ENCODE measurements around the gene RBP7.

The RBP7 gene

DNA sequence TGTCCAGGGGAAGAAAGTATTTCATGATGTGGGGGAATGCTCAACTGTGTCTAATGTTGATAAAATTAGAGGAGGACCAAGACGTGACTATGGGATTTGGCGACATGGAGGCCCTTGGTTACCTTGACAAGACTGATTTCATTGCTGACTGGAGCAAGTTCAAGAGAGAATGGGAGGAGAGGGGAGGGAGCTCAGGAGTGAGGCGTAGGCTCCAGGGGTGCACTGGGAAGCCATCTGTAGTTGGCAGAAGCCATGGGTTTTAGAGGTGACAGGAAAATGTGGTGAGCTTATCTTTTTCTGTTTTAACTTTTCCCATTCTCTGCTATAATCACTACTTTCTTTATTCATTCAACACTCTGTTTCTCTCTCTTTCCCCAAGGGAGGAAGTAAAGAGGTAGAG is 51.6 kb downstream of the RBP7 start:
- H3K4me3 ChIP-seq (ENCODE audit: low read depth, low read length) = no peak overlapping the region
- TF ChIP-seq, protein P1, sequence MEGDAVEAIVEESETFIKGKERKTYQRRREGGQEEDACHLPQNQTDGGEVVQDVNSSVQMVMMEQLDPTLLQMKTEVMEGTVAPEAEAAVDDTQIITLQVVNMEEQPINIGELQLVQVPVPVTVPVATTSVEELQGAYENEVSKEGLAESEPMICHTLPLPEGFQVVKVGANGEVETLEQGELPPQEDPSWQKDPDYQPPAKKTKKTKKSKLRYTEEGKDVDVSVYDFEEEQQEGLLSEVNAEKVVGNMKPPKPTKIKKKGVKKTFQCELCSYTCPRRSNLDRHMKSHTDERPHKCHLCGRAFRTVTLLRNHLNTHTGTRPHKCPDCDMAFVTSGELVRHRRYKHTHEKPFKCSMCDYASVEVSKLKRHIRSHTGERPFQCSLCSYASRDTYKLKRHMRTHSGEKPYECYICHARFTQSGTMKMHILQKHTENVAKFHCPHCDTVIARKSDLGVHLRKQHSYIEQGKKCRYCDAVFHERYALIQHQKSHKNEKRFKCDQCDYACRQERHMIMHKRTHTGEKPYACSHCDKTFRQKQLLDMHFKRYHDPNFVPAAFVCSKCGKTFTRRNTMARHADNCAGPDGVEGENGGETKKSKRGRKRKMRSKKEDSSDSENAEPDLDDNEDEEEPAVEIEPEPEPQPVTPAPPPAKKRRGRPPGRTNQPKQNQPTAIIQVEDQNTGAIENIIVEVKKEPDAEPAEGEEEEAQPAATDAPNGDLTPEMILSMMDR (IDR thresholded peaks at IDR 0.05; ENCODE audit: control insufficient read depth, extremely low read depth, insufficient read depth) = no peak
- DNase-seq (ENCODE audit: low read depth) = no peak

DNA sequence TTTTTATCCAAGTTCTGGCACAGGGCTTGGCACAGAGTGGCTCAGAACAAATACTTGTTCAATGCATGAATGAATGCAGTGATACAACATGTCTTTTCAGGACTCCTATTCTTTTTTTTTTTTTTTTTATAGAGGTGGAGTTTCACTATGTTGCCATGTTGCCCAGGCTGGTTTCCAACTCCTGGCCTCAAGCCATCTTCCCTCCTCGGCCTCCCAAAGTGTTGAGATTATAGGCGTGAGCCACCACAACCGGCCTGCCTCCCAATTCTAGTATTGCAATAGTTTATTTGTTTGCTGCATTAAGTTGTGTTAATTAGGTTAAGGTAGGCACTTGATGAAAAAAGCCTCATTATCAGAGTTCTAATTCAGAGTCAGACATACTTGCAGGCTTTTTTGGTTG is 53.6 kb downstream of the RBP7 start:
- no peak for DNase-seq (ENCODE audit: low read depth)
- TF ChIP-seq, protein P1 (IDR thresholded peaks at IDR 0.05; ENCODE audit: control insufficient read depth, extremely low read depth, insufficient read depth) = no peak
- H3K4me3 ChIP-seq (ENCODE audit: low read depth, low read length) = no peak overlapping the region

DNA sequence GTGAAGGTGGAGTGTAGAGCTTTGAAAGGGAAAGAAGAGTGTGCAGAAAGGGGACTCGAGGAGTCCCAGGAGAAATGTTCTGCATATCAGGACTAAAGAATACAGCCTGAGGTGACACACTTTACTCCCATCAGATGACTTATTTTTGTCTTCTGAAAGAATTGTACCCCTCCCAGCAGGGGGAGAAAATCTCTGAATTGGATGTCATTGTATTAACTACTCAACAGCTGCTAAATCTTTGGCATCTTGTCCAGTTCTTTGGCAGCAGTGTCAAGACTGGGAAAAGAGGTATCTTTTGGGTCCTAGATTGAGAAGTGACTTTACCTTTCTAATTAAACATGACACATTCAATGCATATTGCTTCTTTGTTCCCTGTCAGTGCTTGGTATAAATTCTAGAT is 54.6 kb downstream of the RBP7 start:
- TF ChIP-seq, protein P1 (IDR thresholded peaks at IDR 0.05; ENCODE audit: control insufficient read depth, extremely low read depth, insufficient read depth) = no peak
- DNase-seq (ENCODE audit: low read depth) = no peak
- no peak overlapping the region for H3K4me3 ChIP-seq (ENCODE audit: low read depth, low read length)

DNA sequence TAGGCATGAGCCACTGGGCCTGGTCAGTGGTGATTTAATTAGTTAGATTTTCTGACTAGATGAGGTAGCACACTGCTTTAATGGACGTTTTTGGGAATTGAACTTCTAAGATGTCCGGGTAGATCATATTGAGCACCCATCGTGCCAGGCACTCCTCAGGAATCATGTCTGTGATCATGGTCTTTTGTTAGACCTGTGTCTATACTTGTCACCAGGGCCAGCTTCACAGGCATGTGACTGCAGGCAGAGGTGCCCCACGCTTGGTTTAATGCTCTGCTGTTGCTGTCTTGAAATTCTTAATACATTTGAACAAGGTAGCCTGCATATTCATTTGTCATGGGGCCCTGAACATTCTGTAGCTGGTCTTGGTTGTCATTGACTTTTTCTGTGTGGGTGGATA is 55.3 kb downstream of the RBP7 start:
- TF ChIP-seq, protein P1 (IDR thresholded peaks at IDR 0.05; ENCODE audit: control insufficient read depth, extremely low read depth, insufficient read depth) = no peak
- no peak overlapping the region for H3K4me3 ChIP-seq (ENCODE audit: low read depth, low read length)
- no peak for DNase-seq (ENCODE audit: low read depth)

DNA sequence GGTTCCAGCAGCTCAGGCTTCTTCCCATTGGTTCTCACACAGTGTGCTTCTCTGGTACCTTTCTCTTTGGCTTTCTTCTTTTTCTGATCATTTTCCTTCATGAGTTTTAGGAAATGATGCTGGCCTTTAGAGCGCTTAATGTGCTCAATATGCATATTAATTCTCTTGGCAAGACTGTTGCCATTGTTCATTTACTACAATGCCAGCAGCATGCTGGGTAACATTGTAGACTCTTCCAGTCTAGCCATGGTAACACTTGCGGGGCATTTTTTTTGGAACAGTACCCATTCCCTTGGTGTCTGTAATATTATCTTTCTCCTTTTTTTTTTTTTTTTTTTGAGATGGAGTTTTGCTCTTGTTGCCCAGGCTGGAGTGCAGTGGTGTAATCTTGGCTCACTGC is 57.4 kb downstream of the RBP7 start:
- TF ChIP-seq, protein P1 (IDR thresholded peaks at IDR 0.05; ENCODE audit: control insufficient read depth, extremely low read depth, insufficient read depth) = no peak
- H3K4me3 ChIP-seq (ENCODE audit: low read depth, low read length) = no peak overlapping the region
- no peak for DNase-seq (ENCODE audit: low read depth)

DNA sequence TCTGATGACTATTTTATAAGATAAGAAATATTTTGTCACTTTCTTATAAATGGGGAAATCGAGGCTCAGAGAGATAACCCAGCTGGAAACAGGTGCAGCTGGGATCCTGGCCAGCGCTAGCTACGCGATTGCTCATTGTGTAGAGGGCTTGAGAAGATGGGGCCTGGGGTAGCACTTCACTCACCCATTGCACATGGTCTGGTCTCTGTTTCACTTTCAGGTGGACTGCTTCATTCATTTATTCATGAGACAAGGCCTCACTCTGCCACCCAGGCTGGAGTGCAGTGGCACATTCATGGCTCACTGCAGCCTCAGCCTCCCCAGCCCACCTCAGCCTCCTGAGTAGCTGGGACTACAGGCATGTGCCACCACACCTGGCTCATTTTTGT is 59.6 kb downstream of the RBP7 start:
- TF ChIP-seq, protein P1 (IDR thresholded peaks at IDR 0.05; ENCODE audit: control insufficient read depth, extremely low read depth, insufficient read depth) = no peak
- DNase-seq (ENCODE audit: low read depth) = no peak
- peak overlapping the region; percentile 9 for H3K4me3 ChIP-seq (ENCODE audit: low read depth, low read length)

DNA sequence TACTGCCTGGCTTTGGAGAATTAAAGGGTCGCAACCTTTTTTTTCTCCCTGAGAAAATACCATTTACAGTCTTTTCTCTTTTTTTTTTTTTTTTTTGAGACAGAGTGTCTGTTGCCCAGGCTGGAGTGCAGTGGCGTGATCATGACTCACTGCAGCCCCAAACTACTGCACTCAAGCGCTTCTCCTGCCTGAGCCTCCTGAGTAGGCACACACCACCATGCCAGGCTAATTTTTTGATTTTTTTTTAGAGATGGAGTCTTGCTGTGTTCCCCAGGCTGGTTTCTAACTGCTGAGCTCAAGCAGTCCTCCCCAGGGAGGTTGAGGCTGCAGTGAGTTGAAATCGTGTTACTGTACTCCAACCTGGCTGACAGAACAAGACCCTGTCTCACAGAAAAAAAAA is 60.3 kb downstream of the RBP7 start:
- DNase-seq (ENCODE audit: low read depth) = no peak
- no peak overlapping the region for H3K4me3 ChIP-seq (ENCODE audit: low read depth, low read length)
- TF ChIP-seq, protein P1 (IDR thresholded peaks at IDR 0.05; ENCODE audit: control insufficient read depth, extremely low read depth, insufficient read depth) = no peak
